ENCODE data around the gene DUOX1.

GRCh38 chr15:45161666-45162065 is 31.9 kb downstream of the DUOX1 start:
- TF ChIP-seq CTCF (IDR thresholded peaks at IDR 0.05) (no peak), POLR2A (IDR thresholded peaks at IDR 0.05) (no peak)
